HEK293 (cell line): ENCODE results near the gene VEPH1.

Experiments used
- GLIS1 ChIP-seq: fragments of 450-650 bp; formaldehyde crosslinking; IDR thresholded peaks from 2 replicates; pipeline ENCODE4 v1.5.1; 2016; ENCODE audit warnings: missing biosample characterization, missing genetic modification characterization
- GLIS2 ChIP-seq: fragments of 450-650 bp; formaldehyde crosslinking; IDR thresholded peaks from 2 replicates; pipeline ENCODE4 v1.5.1; 2016; ENCODE audit warnings: missing biosample characterization, missing genetic modification characterization
- IKZF3 ChIP-seq: fragments of 450-650 bp; IDR thresholded peaks from 2 replicates; pipeline ENCODE4 v1.5.0; 2018; ENCODE audit warnings: missing biosample characterization, mild to moderate bottlenecking, missing genetic modification characterization, moderate library complexity
- KLF16 ChIP-seq: fragments of 450-650 bp; formaldehyde crosslinking; IDR thresholded peaks from 2 replicates; pipeline ENCODE4 v1.5.1; 2017; ENCODE audit warnings: missing biosample characterization, missing genetic modification characterization
- KLF9 ChIP-seq: fragments of 450-650 bp; formaldehyde crosslinking; IDR thresholded peaks from 2 replicates; pipeline ENCODE4 v1.5.1; 2016; ENCODE audit warnings: missing biosample characterization, missing genetic modification characterization, low read depth
- PRDM1 ChIP-seq: fragments of 450-650 bp; formaldehyde crosslinking; IDR thresholded peaks from 2 replicates; pipeline ENCODE4; 2016; ENCODE audit warnings: missing biosample characterization, missing genetic modification characterization
- SP3 ChIP-seq: fragments of 450-650 bp; formaldehyde crosslinking; IDR thresholded peaks from 2 replicates; pipeline ENCODE4 v1.5.1; 2016; ENCODE audit warnings: missing biosample characterization, missing genetic modification characterization
- YY2 ChIP-seq: fragments of 450-650 bp; formaldehyde crosslinking; IDR thresholded peaks from 2 replicates; pipeline ENCODE4 v1.5.1; 2016; ENCODE audit warnings: missing biosample characterization, missing genetic modification characterization
- ZBTB21 ChIP-seq: fragments of 450-650 bp; formaldehyde crosslinking; IDR thresholded peaks from 2 replicates; pipeline ENCODE4 v1.5.1; 2017; ENCODE audit warnings: missing biosample characterization, missing genetic modification characterization
- ZEB2 ChIP-seq: fragments of 450-650 bp; formaldehyde crosslinking; IDR thresholded peaks from 2 replicates; pipeline ENCODE4 v1.5.1; 2016; ENCODE audit warnings: missing biosample characterization, missing genetic modification characterization
- ZFHX2 ChIP-seq: fragments of 450-650 bp; formaldehyde crosslinking; conservative IDR thresholded peaks from 2 replicates; pipeline ENCODE4 v1.5.1; 2016; ENCODE audit warnings: missing biosample characterization, missing genetic modification characterization
- ZFP69B ChIP-seq: fragments of 450-650 bp; formaldehyde crosslinking; IDR thresholded peaks from 2 replicates; pipeline ENCODE4 v1.5.1; 2016; ENCODE audit warnings: missing biosample characterization, missing genetic modification characterization
- ZNF133 ChIP-seq: fragments of 450-650 bp; formaldehyde crosslinking; IDR thresholded peaks from 2 replicates; pipeline ENCODE4 v1.5.1; 2016; ENCODE audit warnings: missing biosample characterization, missing genetic modification characterization
- ZNF138 ChIP-seq: fragments of 450-650 bp; formaldehyde crosslinking; IDR thresholded peaks from 2 replicates; pipeline ENCODE4 v1.5.1; 2016; ENCODE audit warnings: missing biosample characterization, missing genetic modification characterization, borderline replicate concordance
- ZNF155 ChIP-seq: fragments of 450-650 bp; formaldehyde crosslinking; IDR thresholded peaks from 2 replicates; pipeline ENCODE4 v1.5.1; 2016; ENCODE audit warnings: missing biosample characterization, missing genetic modification characterization
- ZNF221 ChIP-seq: fragments of 450-650 bp; formaldehyde crosslinking; IDR thresholded peaks from 2 replicates; pipeline ENCODE4 v1.5.1; 2017; ENCODE audit warnings: missing biosample characterization, missing genetic modification characterization, borderline replicate concordance
- ZNF311 ChIP-seq: fragments of 450-650 bp; formaldehyde crosslinking; IDR thresholded peaks from 2 replicates; pipeline ENCODE4 v1.5.1; 2017; ENCODE audit warnings: missing biosample characterization, missing genetic modification characterization, borderline replicate concordance
- ZNF341 ChIP-seq: fragments of 450-650 bp; formaldehyde crosslinking; IDR thresholded peaks from 2 replicates; pipeline ENCODE4; 2016; ENCODE audit warnings: low read depth, missing biosample characterization, missing genetic modification characterization
- ZNF350 ChIP-seq: fragments of 450-650 bp; formaldehyde crosslinking; IDR thresholded peaks from 2 replicates; pipeline ENCODE4 v1.5.0; 2017; ENCODE audit warnings: missing biosample characterization, mild to moderate bottlenecking, missing genetic modification characterization
- ZNF391 ChIP-seq: fragments of 450-650 bp; formaldehyde crosslinking; IDR thresholded peaks from 2 replicates; pipeline ENCODE4 v1.5.1; 2016; ENCODE audit warnings: low read depth, missing biosample characterization, missing genetic modification characterization, borderline replicate concordance
- ZNF394 ChIP-seq: fragments of 450-650 bp; formaldehyde crosslinking; IDR thresholded peaks from 2 replicates; pipeline ENCODE4 v1.5.1; 2016; ENCODE audit warnings: missing biosample characterization, missing genetic modification characterization, mild to moderate bottlenecking, moderate library complexity, borderline replicate concordance
- ZNF404 ChIP-seq: fragments of 450-650 bp; formaldehyde crosslinking; IDR thresholded peaks from 2 replicates; pipeline ENCODE4 v1.5.1; 2017; ENCODE audit warnings: missing biosample characterization, missing genetic modification characterization
- ZNF514 ChIP-seq: fragments of 450-650 bp; formaldehyde crosslinking; IDR thresholded peaks from 2 replicates; pipeline ENCODE4 v1.5.1; 2016; ENCODE audit warnings: missing biosample characterization, missing genetic modification characterization
- ZNF571 ChIP-seq: fragments of 450-650 bp; formaldehyde crosslinking; IDR thresholded peaks from 2 replicates; pipeline ENCODE4 v1.5.0; 2017; ENCODE audit warnings: missing biosample characterization, missing genetic modification characterization
- ZNF621 ChIP-seq: fragments of 450-650 bp; formaldehyde crosslinking; IDR thresholded peaks from 2 replicates; pipeline ENCODE4 v1.5.1; 2017; ENCODE audit warnings: missing biosample characterization, missing genetic modification characterization
- ZNF623 ChIP-seq: fragments of 450-650 bp; formaldehyde crosslinking; IDR thresholded peaks from 2 replicates; pipeline ENCODE4 v1.5.1; 2016; ENCODE audit warnings: missing biosample characterization, missing genetic modification characterization
- ZNF837 ChIP-seq: fragments of 450-650 bp; formaldehyde crosslinking; IDR thresholded peaks from 2 replicates; pipeline ENCODE4 v1.5.1; 2016; ENCODE audit warnings: missing biosample characterization, missing genetic modification characterization
- TF ChIP-seq, protein P1 (sequence below): fragments of 450-650 bp; formaldehyde crosslinking; IDR thresholded peaks from 2 replicates; pipeline ENCODE4 v1.5.1; 2016; ENCODE audit warnings: missing biosample characterization, missing genetic modification characterization
- TF ChIP-seq, protein P2 (sequence below): sonication (generic); formaldehyde crosslinking; IDR thresholded peaks from 2 replicates; pipeline ENCODE4 v1.8.1; 2022; ENCODE audit warnings: mild to moderate bottlenecking, moderate library complexity, missing genetic modification reagents
- TF ChIP-seq, protein P3 (sequence below): IDR thresholded peaks from 2 replicates; pipeline ENCODE4 v1.6.1; 2011; ENCODE audit warnings: mild to moderate bottlenecking, low read depth, low read length, borderline replicate concordance
- TF ChIP-seq, protein P4 (sequence below): fragments of 450-650 bp; formaldehyde crosslinking; IDR thresholded peaks from 2 replicates; pipeline ENCODE4 v1.5.1; 2016; ENCODE audit warnings: missing biosample characterization, missing genetic modification characterization, borderline replicate concordance
- TF ChIP-seq, protein P5 (sequence below): fragments of 450-650 bp; formaldehyde crosslinking; IDR thresholded peaks from 2 replicates; pipeline ENCODE4 v1.5.1; 2017; ENCODE audit warnings: missing biosample characterization, missing genetic modification characterization
- TF ChIP-seq, protein P6 (sequence below): fragments of 450-650 bp; formaldehyde crosslinking; IDR thresholded peaks from 2 replicates; pipeline ENCODE4 v1.5.1; 2016; ENCODE audit warnings: missing biosample characterization, missing genetic modification characterization
- TF ChIP-seq, protein P7 (sequence below): fragments of 450-650 bp; formaldehyde crosslinking; IDR thresholded peaks from 2 replicates; pipeline ENCODE4 v1.5.1; 2017; ENCODE audit warnings: missing biosample characterization, missing genetic modification characterization

Gene VEPH1

DNA sequence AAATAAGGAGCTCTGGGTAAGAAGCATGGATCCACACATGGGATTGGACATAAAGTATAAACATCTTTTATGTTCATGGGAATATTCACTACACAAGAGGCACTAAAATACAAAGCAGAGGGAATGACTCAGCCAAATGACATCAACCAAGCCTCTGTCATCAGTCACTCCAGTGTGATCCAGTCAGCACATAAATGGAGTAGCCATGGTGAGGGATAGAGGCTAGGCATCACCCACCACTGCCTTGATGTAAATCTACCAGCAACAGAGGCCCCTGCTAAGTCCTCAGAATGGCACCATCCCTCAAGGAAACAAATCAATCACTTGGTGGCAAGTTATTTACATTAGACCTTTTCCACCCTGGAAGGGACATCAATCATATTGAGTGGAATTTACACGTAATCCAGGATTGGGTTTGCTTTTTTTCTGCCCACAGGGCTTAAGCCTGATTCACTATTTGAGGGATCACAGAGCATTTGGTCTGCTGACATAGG, 27.2 kb downstream of the VEPH1 start (continued):
- no peak for TF ChIP-seq ZNF221 (tag by site-specific recombination)
- TF ChIP-seq, protein P1, sequence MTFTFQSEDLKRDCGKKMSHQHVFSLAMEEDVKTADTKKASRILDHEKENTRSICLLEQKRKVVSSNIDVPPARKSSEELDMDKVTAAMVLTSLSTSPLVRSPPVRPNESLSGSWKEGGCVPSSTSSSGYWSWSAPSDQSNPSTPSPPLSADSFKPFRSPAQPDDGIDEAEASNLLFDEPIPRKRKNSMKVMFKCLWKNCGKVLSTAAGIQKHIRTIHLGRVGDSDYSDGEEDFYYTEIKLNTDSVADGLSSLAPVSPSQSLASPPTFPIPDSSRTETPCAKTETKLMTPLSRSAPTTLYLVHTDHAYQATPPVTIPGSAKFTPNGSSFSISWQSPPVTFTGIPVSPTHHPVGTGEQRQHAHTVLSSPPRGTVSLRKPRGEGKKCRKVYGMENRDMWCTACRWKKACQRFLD = no peak
- TF ChIP-seq, protein P2, sequence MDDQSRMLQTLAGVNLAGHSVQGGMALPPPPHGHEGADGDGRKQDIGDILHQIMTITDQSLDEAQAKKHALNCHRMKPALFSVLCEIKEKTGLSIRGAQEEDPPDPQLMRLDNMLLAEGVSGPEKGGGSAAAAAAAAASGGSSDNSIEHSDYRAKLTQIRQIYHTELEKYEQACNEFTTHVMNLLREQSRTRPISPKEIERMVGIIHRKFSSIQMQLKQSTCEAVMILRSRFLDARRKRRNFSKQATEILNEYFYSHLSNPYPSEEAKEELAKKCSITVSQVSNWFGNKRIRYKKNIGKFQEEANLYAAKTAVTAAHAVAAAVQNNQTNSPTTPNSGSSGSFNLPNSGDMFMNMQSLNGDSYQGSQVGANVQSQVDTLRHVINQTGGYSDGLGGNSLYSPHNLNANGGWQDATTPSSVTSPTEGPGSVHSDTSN (CRISPR knock-in tag) = no peak
- no peak for TF ChIP-seq ZNF350 (tag by site-specific recombination)
- TF ChIP-seq ZEB2 (tag by site-specific recombination) = peak; percentile 99
- peak; percentile 80 for TF ChIP-seq ZNF394 (tag by site-specific recombination)
- TF ChIP-seq ZNF514 (tag by site-specific recombination) = no peak
- TF ChIP-seq, protein P3, sequence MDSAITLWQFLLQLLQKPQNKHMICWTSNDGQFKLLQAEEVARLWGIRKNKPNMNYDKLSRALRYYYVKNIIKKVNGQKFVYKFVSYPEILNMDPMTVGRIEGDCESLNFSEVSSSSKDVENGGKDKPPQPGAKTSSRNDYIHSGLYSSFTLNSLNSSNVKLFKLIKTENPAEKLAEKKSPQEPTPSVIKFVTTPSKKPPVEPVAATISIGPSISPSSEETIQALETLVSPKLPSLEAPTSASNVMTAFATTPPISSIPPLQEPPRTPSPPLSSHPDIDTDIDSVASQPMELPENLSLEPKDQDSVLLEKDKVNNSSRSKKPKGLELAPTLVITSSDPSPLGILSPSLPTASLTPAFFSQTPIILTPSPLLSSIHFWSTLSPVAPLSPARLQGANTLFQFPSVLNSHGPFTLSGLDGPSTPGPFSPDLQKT = no peak
- TF ChIP-seq ZNF621 (tag by site-specific recombination) = no peak
- TF ChIP-seq YY2 (tag by site-specific recombination) = no peak
- TF ChIP-seq ZNF133 = no peak
- no peak for TF ChIP-seq ZNF404 (tag by site-specific recombination)
- TF ChIP-seq ZNF391 (tag by site-specific recombination) = no peak
- TF ChIP-seq GLIS2 (tag by site-specific recombination) = no peak
- TF ChIP-seq, protein P4, sequence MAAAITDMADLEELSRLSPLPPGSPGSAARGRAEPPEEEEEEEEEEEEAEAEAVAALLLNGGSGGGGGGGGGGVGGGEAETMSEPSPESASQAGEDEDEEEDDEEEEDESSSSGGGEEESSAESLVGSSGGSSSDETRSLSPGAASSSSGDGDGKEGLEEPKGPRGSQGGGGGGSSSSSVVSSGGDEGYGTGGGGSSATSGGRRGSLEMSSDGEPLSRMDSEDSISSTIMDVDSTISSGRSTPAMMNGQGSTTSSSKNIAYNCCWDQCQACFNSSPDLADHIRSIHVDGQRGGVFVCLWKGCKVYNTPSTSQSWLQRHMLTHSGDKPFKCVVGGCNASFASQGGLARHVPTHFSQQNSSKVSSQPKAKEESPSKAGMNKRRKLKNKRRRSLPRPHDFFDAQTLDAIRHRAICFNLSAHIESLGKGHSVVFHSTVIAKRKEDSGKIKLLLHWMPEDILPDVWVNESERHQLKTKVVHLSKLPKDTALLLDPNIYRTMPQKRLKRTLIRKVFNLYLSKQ (tag by site-specific recombination) = no peak
- TF ChIP-seq ZNF571 = no peak
- TF ChIP-seq, protein P5, sequence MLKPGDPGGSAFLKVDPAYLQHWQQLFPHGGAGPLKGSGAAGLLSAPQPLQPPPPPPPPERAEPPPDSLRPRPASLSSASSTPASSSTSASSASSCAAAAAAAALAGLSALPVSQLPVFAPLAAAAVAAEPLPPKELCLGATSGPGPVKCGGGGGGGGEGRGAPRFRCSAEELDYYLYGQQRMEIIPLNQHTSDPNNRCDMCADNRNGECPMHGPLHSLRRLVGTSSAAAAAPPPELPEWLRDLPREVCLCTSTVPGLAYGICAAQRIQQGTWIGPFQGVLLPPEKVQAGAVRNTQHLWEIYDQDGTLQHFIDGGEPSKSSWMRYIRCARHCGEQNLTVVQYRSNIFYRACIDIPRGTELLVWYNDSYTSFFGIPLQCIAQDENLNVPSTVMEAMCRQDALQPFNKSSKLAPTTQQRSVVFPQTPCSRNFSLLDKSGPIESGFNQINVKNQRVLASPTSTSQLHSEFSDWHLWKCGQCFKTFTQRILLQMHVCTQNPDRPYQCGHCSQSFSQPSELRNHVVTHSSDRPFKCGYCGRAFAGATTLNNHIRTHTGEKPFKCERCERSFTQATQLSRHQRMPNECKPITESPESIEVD (tag by site-specific recombination) = peak; percentile 51
- TF ChIP-seq SP3 (tag by site-specific recombination) = no peak
- TF ChIP-seq ZFHX2 (tag by site-specific recombination) = no peak
- TF ChIP-seq ZNF341 = no peak
- no peak for TF ChIP-seq GLIS1
- peak; percentile 54; the same call in 1 of the 2 replicates for TF ChIP-seq ZFP69B
- TF ChIP-seq IKZF3 (tag by site-specific recombination) = no peak
- TF ChIP-seq, protein P6, sequence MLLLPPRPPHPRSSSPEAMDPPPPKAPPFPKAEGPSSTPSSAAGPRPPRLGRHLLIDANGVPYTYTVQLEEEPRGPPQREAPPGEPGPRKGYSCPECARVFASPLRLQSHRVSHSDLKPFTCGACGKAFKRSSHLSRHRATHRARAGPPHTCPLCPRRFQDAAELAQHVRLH = no peak
- peak; percentile 8; the same call in 1 of the 2 replicates for TF ChIP-seq ZNF623
- TF ChIP-seq PRDM1 (tag by site-specific recombination) = no peak
- TF ChIP-seq KLF9 (tag by site-specific recombination) = no peak
- no peak for TF ChIP-seq ZNF311 (tag by site-specific recombination)
- no peak for TF ChIP-seq ZNF155 (tag by site-specific recombination)
- TF ChIP-seq ZNF837 (tag by site-specific recombination) = no peak
- peak; percentile 82 for TF ChIP-seq ZBTB21 (tag by site-specific recombination)
- no peak for TF ChIP-seq ZNF138 (tag by site-specific recombination)
- TF ChIP-seq, protein P7, sequence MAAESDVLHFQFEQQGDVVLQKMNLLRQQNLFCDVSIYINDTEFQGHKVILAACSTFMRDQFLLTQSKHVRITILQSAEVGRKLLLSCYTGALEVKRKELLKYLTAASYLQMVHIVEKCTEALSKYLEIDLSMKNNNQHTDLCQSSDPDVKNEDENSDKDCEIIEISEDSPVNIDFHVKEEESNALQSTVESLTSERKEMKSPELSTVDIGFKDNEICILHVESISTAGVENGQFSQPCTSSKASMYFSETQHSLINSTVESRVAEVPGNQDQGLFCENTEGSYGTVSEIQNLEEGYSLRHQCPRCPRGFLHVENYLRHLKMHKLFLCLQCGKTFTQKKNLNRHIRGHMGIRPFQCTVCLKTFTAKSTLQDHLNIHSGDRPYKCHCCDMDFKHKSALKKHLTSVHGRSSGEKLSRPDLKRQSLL (tag by site-specific recombination) = no peak
- peak; percentile 21; the same call in 1 of the 2 replicates for TF ChIP-seq KLF16 (tag by site-specific recombination)
